Thyroid gland (tissue), 4 donors: ENCODE measurements around the gene LEP.

ENCODE experiments used
- POLR2A ChIP-seq, 2 donors: fragments of 450-650 bp; IDR thresholded peaks; one replicate each; pipeline ENCODE4 v1.6.1; 2017; ENCODE audit warnings: antibody characterized with exemption in 2 of 2, mild to moderate bottlenecking in 2 of 2, moderate library complexity in 1 of 2
- TF ChIP-seq, protein P1 (sequence below), 6 experiments: fragments of 200-600 bp in 3 of 6; fragments of 450-650 bp in 3 of 6; sonication (generic) in 3 of 6; IDR thresholded peaks; one replicate each; pipeline ENCODE4 v1.5.1; 2016 to 2019; ENCODE audit warnings: antibody characterized with exemption in 6 of 6, mild to moderate bottlenecking in 2 of 6, inconsistent platforms in 1 of 6, moderate library complexity in 1 of 6

DNA sequence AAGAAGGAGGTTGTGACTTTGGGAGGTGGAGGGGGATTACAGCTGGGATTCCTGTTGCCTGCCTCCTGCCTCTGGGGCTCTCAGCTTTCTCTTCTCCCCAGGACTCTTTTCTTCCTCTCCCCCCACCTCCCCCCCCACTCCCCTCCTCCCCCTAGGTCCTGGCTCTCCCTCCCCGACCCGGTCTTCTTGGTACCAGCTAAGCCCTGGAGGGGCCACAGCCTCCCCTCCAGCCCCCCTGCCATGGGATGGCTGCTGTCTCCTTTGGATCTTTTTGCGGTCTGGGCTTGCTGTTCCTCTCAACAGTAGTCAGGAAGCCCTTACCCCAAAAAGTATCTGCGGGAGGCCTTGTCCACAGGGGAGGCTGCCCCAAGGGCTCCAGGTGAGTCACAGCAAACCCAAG lies 33.5 kb upstream of the LEP start:
- TF ChIP-seq, protein P1, sequence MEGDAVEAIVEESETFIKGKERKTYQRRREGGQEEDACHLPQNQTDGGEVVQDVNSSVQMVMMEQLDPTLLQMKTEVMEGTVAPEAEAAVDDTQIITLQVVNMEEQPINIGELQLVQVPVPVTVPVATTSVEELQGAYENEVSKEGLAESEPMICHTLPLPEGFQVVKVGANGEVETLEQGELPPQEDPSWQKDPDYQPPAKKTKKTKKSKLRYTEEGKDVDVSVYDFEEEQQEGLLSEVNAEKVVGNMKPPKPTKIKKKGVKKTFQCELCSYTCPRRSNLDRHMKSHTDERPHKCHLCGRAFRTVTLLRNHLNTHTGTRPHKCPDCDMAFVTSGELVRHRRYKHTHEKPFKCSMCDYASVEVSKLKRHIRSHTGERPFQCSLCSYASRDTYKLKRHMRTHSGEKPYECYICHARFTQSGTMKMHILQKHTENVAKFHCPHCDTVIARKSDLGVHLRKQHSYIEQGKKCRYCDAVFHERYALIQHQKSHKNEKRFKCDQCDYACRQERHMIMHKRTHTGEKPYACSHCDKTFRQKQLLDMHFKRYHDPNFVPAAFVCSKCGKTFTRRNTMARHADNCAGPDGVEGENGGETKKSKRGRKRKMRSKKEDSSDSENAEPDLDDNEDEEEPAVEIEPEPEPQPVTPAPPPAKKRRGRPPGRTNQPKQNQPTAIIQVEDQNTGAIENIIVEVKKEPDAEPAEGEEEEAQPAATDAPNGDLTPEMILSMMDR (IDR thresholded peaks at IDR 0.05): no peak
- no peak for TF ChIP-seq POLR2A (IDR thresholded peaks at IDR 0.05)
